ENCODE results near the gene KRTAP5-6.
"Not testable (repeated sequence)": the region's sequence is repeated elsewhere in the genome, so short reads cannot be mapped to it uniquely, and the experiment has no call there.

The KRTAP5-6 gene

GRCh38 chr11:1683904-1684572, 13.0 kb upstream of the KRTAP5-6 start:
- not testable (repeated sequence) for DNase-seq

DNA sequence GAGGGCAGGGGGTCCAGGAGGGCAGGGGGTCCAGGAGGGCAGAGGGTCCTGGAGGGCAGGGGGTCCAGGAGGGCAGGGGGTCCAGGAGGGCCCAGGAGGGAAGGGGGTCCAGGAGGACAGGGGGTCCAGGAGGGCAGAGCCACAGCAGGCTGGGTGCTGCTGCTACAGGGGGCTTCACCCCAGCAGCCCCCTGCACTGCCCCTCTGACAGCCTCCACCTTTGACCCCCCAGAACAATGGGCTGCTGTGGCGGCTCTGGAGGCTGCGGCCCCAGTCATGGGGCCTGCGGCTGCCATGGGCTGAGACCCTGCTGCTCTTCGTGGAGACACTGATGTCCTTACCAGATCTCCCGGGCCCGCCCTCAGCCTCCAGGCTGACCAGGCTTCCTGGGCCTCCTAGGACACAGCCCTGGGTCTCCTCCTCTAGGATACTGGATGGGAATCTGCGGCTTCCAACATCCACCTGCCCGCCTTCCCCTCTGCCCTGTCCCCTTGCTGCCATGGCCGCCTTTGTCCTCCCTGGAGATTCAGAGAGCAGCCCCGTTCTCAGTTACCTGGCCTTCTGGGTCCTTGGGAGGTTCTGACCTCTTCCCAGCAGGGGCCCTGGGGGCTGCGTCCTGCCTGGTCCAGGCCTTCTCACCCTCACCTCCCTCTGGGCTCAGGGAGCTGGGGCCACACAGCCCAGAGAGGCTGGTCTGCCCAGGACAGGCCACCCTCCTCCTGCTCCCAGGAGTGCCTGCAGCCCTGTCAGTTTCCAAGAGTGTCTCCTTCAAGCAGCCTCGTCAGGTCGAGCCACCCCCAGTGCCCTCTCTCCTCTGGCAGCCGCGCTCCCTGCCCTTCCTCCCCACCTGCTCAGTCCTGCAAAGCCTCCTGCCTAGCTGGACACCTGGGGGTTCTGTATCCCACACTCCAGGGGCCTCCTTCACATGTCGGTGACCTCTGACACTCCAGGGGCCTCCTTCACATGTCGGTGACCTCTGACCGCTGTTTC, 11.8 kb upstream of the KRTAP5-6 start:
- not testable (repeated sequence) for DNase-seq

DNA sequence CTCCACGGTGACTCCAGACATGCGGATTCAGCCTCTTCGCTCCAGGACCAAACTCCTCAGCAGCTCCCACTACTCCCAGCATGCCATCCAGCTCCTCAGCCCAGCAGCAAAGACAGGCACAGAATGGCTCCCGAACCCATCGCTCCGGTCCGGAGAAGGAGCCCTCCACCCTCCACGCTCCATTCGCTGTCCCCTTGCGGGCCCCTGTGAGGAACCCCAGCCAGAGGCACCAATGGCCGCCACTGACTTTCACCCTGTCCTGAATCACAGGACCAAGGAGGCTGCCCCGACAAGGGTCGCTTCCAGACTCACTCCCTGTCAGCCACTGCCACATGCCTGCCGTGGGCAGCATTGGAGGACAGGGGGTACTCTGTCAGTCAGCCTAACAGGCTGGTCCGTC, 10.8 kb upstream of the KRTAP5-6 start:
- not testable (repeated sequence) for DNase-seq

- not testable (repeated sequence) for DNase-seq
Observed at GRCh38 chr11:1688336-1688947, 8.6 kb upstream of the KRTAP5-6 start.

GRCh38 chr11:1689250-1690166, 7.5 kb upstream of the KRTAP5-6 start:
- DNase-seq: not testable (repeated sequence)

- DNase-seq: no peak
Observed at GRCh38 chr11:1690167-1691025, 6.6 kb upstream of the KRTAP5-6 start.

GRCh38 chr11:1691026-1691877, 5.7 kb upstream of the KRTAP5-6 start:
- DNase-seq: no peak

DNA sequence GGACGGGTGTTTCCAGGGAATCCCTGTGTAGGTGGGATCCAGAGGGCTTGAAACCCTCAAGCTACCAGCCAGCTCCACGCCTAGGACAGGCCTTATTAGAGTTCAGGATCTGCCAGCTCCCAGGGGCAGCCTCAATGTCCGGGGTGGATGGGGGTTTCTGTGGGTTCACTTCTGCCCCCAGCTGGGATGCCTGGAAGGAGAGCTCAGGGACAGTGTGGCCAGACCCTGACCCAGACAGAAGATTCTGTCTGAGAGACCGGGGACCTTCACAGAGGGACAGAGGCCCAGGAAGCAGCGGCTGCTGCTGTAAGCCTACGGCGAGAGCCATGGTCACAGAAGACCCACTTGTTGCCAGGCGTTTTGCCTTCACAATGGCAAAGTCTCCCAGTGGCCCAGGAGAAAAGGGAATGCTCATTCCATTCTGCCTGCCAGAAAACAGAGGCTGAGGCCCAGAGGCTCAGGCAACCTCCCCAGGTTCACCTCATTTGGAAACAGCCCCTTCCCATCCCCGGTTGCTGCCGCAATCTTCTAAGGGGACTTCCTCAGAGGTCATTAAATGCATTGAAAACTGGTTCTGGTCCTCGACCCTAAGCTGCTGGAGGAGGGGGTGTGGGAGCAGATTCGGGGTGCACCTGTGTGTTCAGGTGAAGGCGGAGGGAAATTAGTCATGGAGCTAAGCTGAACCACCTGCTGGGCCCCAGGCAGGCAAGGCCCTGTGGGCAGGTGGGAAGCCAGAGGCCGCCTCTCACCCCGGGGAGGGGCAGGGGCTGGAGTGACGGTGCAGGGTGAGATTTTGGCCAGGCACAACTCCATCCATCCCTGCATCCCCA, 4.9 kb upstream of the KRTAP5-6 start:
- no peak for DNase-seq

- DNase-seq: no peak
Observed at GRCh38 chr11:1692708-1693326, 4.2 kb upstream of the KRTAP5-6 start.

DNA sequence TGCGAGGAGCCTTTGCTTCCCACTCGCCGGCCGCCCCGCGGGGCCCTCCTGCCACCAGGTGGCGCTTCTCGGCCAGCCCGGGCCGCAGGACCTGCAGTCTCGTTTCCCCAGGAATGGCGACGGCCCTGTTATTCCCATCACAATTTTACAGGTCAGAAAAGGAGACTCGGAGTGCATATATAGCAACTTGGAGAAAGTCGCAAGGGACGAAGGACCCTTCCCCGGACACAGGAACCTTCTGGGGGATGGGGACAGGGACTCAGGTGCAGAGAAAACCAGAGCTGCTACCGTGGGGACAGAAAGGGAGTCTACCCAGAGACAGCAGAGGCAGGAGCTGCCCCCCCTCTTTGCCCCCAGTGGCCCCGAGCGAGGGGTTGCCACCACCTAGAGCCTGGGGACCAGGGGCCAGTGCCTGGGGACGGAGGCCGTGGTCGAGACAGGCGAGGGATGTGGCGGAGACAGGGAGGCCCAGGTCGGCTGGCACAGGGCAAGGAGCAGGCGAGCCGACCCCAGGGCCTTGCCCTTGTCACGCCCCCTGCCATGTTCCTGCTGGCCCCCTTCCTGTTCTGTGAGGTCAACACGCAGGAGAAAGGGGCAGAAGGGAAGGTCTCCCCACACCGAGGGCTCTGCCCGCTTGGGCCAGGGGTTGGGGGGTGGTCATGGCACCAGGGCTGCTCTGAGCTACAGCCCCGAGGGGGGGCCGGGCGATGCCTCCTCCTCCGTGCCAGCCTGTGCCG, 3.5 kb upstream of the KRTAP5-6 start:
- peak in 13 of 14 donors; percentile 31 to 80 (median 60) for DNase-seq

DNA sequence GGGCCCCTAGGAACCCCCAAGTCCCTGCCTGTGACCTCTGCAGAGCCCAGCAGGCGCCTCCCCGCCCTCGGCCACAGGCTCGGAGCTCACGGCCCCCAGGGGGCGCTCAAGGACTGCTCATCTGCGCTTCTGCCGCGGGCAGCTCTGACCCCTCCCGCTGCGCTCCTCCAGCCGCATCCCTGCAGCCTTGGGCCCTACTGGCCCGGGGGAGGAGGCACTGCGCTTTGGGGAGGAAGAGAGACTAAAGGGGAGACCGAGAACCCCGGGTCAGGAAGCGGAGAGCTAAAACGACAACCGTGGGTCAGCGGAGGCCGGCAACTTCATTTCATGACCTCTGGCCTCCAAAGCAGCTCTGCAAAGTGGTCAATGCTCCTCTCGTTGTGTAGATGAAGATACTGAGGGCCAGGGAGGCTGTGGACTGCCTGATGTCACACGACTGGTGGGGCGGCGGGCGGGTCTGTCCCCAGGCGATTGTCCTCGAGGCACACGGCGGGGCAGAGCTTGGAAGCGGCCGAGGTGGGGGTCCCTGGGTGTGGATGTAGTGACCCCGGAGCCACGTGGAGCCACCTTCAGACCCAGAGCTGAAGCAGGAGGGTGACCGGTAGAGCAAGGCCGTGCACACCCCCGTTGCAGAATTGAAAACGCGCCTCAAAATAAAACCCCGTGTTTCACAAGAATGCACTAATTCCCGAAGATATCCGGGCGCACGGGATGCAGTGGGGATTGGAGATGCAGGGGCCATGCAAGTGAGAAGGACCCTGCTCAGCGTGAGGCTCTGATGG, 2.7 kb upstream of the KRTAP5-6 start:
- DNase-seq: peak in 13 of 14 donors; percentile 52 to 91 (median 75)

DNA sequence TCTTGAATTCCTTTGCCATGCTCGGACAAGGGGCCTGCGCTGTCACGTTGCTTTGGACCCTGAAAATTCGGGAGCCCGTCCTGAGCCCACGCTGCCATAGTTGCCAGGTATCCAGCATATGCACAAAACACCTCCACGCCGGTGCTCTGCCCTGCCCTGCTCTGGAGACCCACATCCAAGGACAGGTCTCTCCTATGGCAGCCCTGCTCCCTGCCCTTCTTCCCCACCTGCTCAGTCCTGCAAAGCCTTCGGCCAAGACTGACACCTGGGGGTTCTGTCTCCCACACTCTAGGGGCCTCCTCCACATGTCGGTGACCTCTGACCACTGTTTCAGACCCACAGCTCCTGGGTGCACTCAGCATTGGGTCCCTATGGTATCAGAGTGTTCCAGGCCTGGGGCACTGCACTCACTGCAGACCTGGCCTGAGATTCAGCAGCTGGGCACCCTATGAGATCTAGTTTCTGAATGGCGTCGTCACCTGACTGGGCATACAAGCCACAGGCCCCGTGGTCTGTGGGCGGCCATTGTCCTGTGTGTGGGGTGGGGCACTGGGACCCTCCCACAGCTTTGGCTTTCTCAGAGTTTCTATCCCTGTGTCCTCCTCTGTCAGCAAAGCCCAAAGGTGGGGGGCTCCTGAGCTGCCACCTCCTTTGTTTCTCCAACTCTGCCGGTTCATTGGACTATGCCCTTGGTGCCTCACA, 2.0 kb upstream of the KRTAP5-6 start:
- no peak for DNase-seq

- DNase-seq: no peak
Observed at GRCh38 chr11:1695548-1696108, 1.4 kb upstream of the KRTAP5-6 start.

DNA sequence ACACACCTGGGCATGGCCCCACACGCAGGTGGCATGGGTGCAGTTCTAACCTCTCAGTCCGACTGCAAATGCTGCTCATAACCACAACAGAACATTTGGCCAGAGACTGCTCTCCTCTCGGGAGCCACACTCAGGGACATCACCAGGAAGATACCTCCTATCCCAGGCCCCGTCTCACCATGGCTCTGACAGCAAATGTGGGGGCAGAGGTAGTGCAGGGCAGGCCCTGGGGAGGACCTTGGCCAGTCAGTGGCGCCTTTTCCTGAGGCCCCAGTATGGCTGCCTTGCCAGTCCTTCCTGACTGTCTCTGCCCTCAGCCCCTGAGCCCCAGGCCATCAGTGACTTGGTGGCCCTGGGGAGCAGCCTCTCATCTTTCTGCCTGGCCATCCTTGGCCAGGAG, 2.8 kb downstream of the KRTAP5-6 start:
- no peak for DNase-seq

- DNase-seq: no peak
Observed at GRCh38 chr11:1701091-1701807, 4.3 kb downstream of the KRTAP5-6 start.
